HEK293 (cell line): ENCODE data around the gene SFPQ.

Experiments used
- REPIN1 ChIP-seq: fragments of 450-650 bp; formaldehyde crosslinking; IDR thresholded peaks from 2 replicates; pipeline ENCODE4 v1.5.1; 2017; ENCODE audit warnings: missing biosample characterization, missing genetic modification characterization, low read depth
- REST ChIP-seq: fragments of 450-650 bp; formaldehyde crosslinking; IDR thresholded peaks from 2 replicates; pipeline ENCODE4 v1.5.1; 2016; ENCODE audit warnings: missing biosample characterization, missing genetic modification characterization
- SP2 ChIP-seq: fragments of 450-650 bp; formaldehyde crosslinking; IDR thresholded peaks from 2 replicates; pipeline ENCODE4 v1.5.1; 2016; ENCODE audit warnings: missing biosample characterization, missing genetic modification characterization
- WT1 ChIP-seq: fragments of 450-650 bp; formaldehyde crosslinking; IDR thresholded peaks from 2 replicates; pipeline ENCODE4 v1.5.1; 2016; ENCODE audit warnings: missing biosample characterization, missing genetic modification characterization
- YY2 ChIP-seq: fragments of 450-650 bp; formaldehyde crosslinking; IDR thresholded peaks from 2 replicates; pipeline ENCODE4 v1.5.1; 2016; ENCODE audit warnings: missing biosample characterization, missing genetic modification characterization
- ZBTB49 ChIP-seq: fragments of 450-650 bp; formaldehyde crosslinking; IDR thresholded peaks from 2 replicates; pipeline ENCODE4 v1.5.1; 2016; ENCODE audit warnings: missing biosample characterization, missing genetic modification characterization, low read depth
- ZBTB8A ChIP-seq: fragments of 450-650 bp; formaldehyde crosslinking; IDR thresholded peaks from 2 replicates; pipeline ENCODE4 v1.5.1; 2016; ENCODE audit warnings: missing biosample characterization, missing genetic modification characterization
- ZNF10 ChIP-seq: fragments of 450-650 bp; formaldehyde crosslinking; IDR thresholded peaks from 2 replicates; pipeline ENCODE4 v1.5.1; 2017; ENCODE audit warnings: missing biosample characterization, missing genetic modification characterization
- ZNF133 ChIP-seq: fragments of 450-650 bp; formaldehyde crosslinking; IDR thresholded peaks from 2 replicates; pipeline ENCODE4 v1.5.1; 2016; ENCODE audit warnings: missing biosample characterization, missing genetic modification characterization
- ZNF155 ChIP-seq: fragments of 450-650 bp; formaldehyde crosslinking; IDR thresholded peaks from 2 replicates; pipeline ENCODE4 v1.5.1; 2016; ENCODE audit warnings: missing biosample characterization, missing genetic modification characterization
- ZNF157 ChIP-seq: fragments of 450-650 bp; formaldehyde crosslinking; IDR thresholded peaks from 2 replicates; pipeline ENCODE4 v1.5.1; 2016; ENCODE audit warnings: missing biosample characterization, missing genetic modification characterization
- ZNF175 ChIP-seq: fragments of 450-650 bp; formaldehyde crosslinking; IDR thresholded peaks from 2 replicates; pipeline ENCODE4 v1.5.1; 2016; ENCODE audit warnings: missing biosample characterization, missing genetic modification characterization
- ZNF184 ChIP-seq: fragments of 450-650 bp; IDR thresholded peaks from 2 replicates; pipeline ENCODE4 v1.5.1; 2018; ENCODE audit warnings: missing biosample characterization, mild to moderate bottlenecking, missing genetic modification characterization
- ZNF221 ChIP-seq: fragments of 450-650 bp; formaldehyde crosslinking; IDR thresholded peaks from 2 replicates; pipeline ENCODE4 v1.5.1; 2017; ENCODE audit warnings: missing biosample characterization, missing genetic modification characterization, borderline replicate concordance
- ZNF292 ChIP-seq: fragments of 450-650 bp; formaldehyde crosslinking; IDR thresholded peaks from 2 replicates; pipeline ENCODE4 v1.5.1; 2016; ENCODE audit warnings: low read depth, missing biosample characterization, missing genetic modification characterization, borderline replicate concordance
- ZNF37A ChIP-seq: fragments of 450-650 bp; IDR thresholded peaks from 2 replicates; pipeline ENCODE4 v1.5.1; 2018; ENCODE audit warnings: missing biosample characterization, missing genetic modification characterization
- ZNF394 ChIP-seq: fragments of 450-650 bp; formaldehyde crosslinking; IDR thresholded peaks from 2 replicates; pipeline ENCODE4 v1.5.1; 2016; ENCODE audit warnings: missing biosample characterization, missing genetic modification characterization, mild to moderate bottlenecking, moderate library complexity, borderline replicate concordance
- ZNF510 ChIP-seq: fragments of 450-650 bp; formaldehyde crosslinking; IDR thresholded peaks from 2 replicates; pipeline ENCODE4 v1.5.1; 2018; ENCODE audit warnings: mild to moderate bottlenecking, missing genetic modification characterization, missing biosample characterization; ENCODE audit not compliant: insufficient replicate concordance
- ZNF600 ChIP-seq: fragments of 450-650 bp; formaldehyde crosslinking; IDR thresholded peaks from 2 replicates; pipeline ENCODE4 v1.5.1; 2016; ENCODE audit warnings: missing biosample characterization, missing genetic modification characterization
- ZNF626 ChIP-seq: fragments of 450-650 bp; sonication (Bioruptor Pico); formaldehyde crosslinking; IDR thresholded peaks from 2 replicates; pipeline ENCODE4 v1.5.1; 2018; ENCODE audit warnings: missing biosample characterization, missing genetic modification characterization, inconsistent platforms
- ZNF658 ChIP-seq: fragments of 450-650 bp; formaldehyde crosslinking; IDR thresholded peaks from 2 replicates; pipeline ENCODE4; 2016; ENCODE audit warnings: missing biosample characterization, missing genetic modification characterization
- ZNF692 ChIP-seq: fragments of 450-650 bp; formaldehyde crosslinking; IDR thresholded peaks from 2 replicates; pipeline ENCODE4 v1.5.1; 2016; ENCODE audit warnings: missing biosample characterization, missing genetic modification characterization
- ZNF843 ChIP-seq: fragments of 450-650 bp; formaldehyde crosslinking; IDR thresholded peaks from 2 replicates; pipeline ENCODE4 v1.5.1; 2016; ENCODE audit warnings: missing biosample characterization, missing genetic modification characterization
- TF ChIP-seq, protein P1 (sequence below): fragments of 450-650 bp; formaldehyde crosslinking; IDR thresholded peaks from 2 replicates; pipeline ENCODE4 v1.5.1; 2016; ENCODE audit warnings: missing biosample characterization, missing genetic modification characterization
- TF ChIP-seq, protein P2 (sequence below): fragments of 450-650 bp; formaldehyde crosslinking; IDR thresholded peaks from 2 replicates; pipeline ENCODE4 v1.5.1; 2016; ENCODE audit warnings: missing biosample characterization, missing genetic modification characterization

The SFPQ gene

DNA sequence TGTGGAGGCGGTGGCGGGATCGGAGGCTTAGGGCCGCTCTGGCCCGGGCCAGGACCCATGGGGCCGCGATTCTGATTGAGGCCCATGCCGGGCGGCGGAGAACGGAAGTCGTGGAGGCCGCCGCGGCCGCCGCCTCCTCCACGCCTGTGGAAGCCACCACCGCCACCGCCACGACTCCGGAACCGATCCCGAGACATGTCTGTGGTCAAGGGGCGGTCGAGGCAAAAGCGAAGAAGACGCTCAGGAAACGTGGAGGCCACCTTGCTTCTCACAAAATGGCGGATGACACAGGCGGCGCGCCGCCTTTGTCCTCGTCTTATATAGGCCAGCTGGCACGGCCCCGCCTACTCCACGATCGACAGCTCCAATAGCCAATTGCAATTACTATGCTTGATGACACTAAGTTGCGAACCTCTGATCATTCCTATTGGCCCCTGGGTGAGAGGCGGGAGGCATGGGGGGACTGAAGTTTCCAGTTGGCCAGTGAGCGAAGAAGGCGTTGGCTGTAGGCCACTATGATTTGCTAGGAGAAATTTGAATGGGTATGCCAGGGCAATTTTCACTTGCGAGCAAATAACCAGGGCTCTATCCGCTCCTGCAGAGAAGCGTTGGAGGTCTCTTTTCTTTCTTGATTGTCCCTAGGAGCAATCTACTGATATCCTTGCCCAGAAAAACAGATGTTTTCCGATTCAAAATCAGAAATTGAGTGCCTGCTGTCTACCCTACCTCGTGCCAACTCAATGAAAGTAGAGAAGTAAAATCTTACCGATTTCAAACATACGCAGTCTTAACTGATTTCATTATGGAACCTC is at the start of gene SFPQ (continued):
- TF ChIP-seq, protein P1, sequence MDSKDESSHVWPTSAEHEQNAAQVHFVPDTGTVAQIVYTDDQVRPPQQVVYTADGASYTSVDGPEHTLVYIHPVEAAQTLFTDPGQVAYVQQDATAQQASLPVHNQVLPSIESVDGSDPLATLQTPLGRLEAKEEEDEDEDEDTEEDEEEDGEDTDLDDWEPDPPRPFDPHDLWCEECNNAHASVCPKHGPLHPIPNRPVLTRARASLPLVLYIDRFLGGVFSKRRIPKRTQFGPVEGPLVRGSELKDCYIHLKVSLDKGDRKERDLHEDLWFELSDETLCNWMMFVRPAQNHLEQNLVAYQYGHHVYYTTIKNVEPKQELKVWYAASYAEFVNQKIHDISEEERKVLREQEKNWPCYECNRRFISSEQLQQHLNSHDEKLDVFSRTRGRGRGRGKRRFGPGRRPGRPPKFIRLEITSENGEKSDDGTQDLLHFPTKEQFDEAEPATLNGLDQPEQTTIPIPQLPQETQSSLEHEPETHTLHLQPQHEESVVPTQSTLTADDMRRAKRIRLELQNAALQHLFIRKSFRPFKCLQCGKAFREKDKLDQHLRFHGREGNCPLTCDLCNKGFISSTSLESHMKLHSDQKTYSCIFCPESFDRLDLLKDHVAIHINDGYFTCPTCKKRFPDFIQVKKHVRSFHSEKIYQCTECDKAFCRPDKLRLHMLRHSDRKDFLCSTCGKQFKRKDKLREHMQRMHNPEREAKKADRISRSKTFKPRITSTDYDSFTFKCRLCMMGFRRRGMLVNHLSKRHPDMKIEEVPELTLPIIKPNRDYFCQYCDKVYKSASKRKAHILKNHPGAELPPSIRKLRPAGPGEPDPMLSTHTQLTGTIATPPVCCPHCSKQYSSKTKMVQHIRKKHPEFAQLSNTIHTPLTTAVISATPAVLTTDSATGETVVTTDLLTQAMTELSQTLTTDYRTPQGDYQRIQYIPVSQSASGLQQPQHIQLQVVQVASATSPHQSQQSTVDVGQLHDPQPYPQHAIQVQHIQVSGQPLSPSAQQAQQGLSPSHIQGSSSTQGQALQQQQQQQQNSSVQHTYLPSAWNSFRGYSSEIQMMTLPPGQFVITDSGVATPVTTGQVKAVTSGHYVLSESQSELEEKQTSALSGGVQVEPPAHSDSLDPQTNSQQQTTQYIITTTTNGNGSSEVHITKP: no peak
- TF ChIP-seq ZNF510 (tag by site-specific recombination) (no peak), ZNF175 (tag by site-specific recombination) (no peak), ZNF600 (tag by site-specific recombination) (peak; percentile 15; the same call in 1 of the 2 replicates), ZNF157 (no peak), ZNF221 (tag by site-specific recombination) (no peak; the same call in 1 of the 2 replicates), ZNF155 (tag by site-specific recombination) (no peak), ZBTB8A (no peak), ZNF843 (tag by site-specific recombination) (peak; percentile 42; the same call in 1 of the 2 replicates), ZNF394 (tag by site-specific recombination) (0 out of 2 replicates have a peak, but pooled peaks have one; percentile 45), ZNF184 (peak; percentile 39; the same call in 1 of the 2 replicates), ZNF692 (tag by site-specific recombination) (peak; percentile 59; the same call in 1 of the 2 replicates), REST (no peak), SP2 (tag by site-specific recombination) (peak; percentile 97), ZNF10 (tag by site-specific recombination) (peak; percentile 45; the same call in 1 of the 2 replicates), REPIN1 (tag by site-specific recombination) (peak; percentile 34; the same call in 1 of the 2 replicates), ZNF292 (tag by site-specific recombination) (no peak), ZNF133 (tag by site-specific recombination) (no peak), WT1 (tag by site-specific recombination) (no peak; the same call in 1 of the 2 replicates), ZNF658 (tag by site-specific recombination) (no peak), ZNF626 (no peak), ZNF37A (tag by site-specific recombination) (no peak), YY2 (tag by site-specific recombination) (peak; percentile 95), ZBTB49 (tag by site-specific recombination) (no peak)
- TF ChIP-seq, protein P2, sequence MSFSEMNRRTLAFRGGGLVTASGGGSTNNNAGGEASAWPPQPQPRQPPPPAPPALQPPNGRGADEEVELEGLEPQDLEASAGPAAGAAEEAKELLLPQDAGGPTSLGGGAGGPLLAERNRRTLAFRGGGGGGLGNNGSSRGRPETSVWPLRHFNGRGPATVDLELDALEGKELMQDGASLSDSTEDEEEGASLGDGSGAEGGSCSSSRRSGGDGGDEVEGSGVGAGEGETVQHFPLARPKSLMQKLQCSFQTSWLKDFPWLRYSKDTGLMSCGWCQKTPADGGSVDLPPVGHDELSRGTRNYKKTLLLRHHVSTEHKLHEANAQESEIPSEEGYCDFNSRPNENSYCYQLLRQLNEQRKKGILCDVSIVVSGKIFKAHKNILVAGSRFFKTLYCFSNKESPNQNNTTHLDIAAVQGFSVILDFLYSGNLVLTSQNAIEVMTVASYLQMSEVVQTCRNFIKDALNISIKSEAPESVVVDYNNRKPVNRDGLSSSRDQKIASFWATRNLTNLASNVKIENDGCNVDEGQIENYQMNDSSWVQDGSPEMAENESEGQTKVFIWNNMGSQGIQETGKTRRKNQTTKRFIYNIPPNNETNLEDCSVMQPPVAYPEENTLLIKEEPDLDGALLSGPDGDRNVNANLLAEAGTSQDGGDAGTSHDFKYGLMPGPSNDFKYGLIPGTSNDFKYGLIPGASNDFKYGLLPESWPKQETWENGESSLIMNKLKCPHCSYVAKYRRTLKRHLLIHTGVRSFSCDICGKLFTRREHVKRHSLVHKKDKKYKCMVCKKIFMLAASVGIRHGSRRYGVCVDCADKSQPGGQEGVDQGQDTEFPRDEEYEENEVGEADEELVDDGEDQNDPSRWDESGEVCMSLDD (tag by site-specific recombination): 0 out of 2 replicates have a peak, but pooled peaks have one; percentile 41
